Measurements from ENCODE around the gene MIGA2. TPM values are rescaled to one million over a fixed set of nuclear protein-coding genes. Genes with fewer than 3 reads are reported as not detected.

MIGA2 gene, protein sequence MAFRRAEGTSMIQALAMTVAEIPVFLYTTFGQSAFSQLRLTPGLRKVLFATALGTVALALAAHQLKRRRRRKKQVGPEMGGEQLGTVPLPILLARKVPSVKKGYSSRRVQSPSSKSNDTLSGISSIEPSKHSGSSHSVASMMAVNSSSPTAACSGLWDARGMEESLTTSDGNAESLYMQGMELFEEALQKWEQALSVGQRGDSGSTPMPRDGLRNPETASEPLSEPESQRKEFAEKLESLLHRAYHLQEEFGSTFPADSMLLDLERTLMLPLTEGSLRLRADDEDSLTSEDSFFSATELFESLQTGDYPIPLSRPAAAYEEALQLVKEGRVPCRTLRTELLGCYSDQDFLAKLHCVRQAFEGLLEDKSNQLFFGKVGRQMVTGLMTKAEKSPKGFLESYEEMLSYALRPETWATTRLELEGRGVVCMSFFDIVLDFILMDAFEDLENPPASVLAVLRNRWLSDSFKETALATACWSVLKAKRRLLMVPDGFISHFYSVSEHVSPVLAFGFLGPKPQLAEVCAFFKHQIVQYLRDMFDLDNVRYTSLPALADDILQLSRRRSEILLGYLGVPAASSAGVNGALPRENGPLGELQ
- polyA plus RNA-seq (2011; rRNA removed) (11.5 and 23.7 TPM in 2 replicates), polyA minus RNA-seq (2011; rRNA and poly(A)+ RNA removed) (10.9 and 11.9 TPM in 2 replicates)

DNA sequence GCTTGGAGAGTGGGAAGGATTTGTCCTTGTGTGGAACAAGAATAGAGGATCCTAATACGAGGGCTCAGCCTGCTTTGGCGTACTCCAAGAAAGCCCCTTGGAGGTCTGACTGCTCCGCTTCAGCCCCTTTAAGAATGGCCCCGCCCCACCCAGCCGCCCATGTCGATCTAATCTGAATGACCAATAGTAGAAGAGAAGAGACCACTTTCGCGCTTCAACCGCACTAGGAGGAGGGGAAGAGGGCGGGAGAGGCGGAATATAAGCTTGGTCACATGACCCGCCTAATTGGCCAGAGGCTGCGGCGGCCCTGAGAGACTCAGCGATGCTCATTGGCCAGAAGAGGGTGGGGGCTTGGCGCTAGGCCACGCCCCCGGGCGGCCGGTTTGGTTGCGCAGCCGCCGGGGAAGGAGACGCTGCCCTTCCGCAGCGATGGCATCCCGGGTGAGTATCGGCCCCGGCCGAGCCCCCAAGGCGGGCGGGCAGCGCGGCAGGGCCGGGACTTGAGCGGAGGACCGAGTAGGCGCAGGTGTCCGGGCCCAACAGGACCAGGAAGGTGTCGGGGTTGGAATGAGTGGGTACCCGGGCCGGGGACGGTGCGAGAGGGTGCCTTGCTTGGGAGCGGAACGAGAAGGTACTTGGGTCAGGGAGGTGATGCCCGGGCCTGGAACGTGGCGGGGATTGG lies at the start of gene MIGA2:
MIGA2 (plus strand) TSS at position 386 of the 682 bp plus-strand sequence. CDS start 3,969 bp downstream, outside the sequence.
- TF ChIP-seq, protein P1, sequence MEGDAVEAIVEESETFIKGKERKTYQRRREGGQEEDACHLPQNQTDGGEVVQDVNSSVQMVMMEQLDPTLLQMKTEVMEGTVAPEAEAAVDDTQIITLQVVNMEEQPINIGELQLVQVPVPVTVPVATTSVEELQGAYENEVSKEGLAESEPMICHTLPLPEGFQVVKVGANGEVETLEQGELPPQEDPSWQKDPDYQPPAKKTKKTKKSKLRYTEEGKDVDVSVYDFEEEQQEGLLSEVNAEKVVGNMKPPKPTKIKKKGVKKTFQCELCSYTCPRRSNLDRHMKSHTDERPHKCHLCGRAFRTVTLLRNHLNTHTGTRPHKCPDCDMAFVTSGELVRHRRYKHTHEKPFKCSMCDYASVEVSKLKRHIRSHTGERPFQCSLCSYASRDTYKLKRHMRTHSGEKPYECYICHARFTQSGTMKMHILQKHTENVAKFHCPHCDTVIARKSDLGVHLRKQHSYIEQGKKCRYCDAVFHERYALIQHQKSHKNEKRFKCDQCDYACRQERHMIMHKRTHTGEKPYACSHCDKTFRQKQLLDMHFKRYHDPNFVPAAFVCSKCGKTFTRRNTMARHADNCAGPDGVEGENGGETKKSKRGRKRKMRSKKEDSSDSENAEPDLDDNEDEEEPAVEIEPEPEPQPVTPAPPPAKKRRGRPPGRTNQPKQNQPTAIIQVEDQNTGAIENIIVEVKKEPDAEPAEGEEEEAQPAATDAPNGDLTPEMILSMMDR (IDR thresholded peaks at IDR 0.05; ENCODE audit: insufficient read depth, low read depth, low read length): no peak

DNA sequence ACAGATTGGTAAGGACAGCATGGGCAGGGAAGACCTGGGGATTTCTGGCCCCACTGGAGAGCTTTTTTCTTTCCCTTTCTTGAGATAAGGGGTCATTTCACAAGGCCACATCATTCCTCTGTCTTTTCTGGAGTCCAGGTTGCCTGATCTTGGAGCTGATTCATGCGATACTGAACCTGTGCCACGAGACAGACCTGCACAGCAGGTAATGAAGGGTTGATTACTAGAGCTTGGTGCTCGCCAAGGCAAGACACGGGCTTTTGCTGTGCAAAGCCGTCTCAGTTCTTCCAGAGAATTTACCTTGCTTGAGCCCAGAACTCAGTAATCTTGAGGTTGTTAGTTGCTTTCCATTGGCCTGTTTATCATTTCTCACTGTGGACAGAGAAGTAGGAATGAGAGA lies 49.8 kb upstream of the MIGA2 start:
- ChIA-PET POLR2A (no interaction called here), CTCF (interaction anchor here (0.7 to 1.5 kb wide), 2 partner anchors 10 to 19 kb away, joined by 3 to 6 read pairs; no protein-coding TSS in a partner anchor)
- Histone ChIP-seq H3K4me3 (ENCODE audit: low read depth, low read length) (no peak overlapping the region), H3K36me3 (ENCODE audit: control insufficient read depth, insufficient read depth, low read length) (peaks cover 15% of the 10 kb centered on the region), H3K27me3 (ENCODE audit: control insufficient read depth, insufficient read depth, low read length) (no peaks in the 10 kb centered on the region)
- no peak for DNase-seq (ENCODE audit: low read depth)
- TF ChIP-seq, protein P1 (IDR thresholded peaks at IDR 0.05; ENCODE audit: insufficient read depth, low read depth, low read length): no peak

More for the DNA sequence above, at the start of gene MIGA2:
- peak; percentile 96 for DNase-seq (ENCODE audit: low read depth)
- no peaks in the 10 kb centered on the region for H3K27me3 ChIP-seq (ENCODE audit: control insufficient read depth, insufficient read depth, low read length)
- peak within 1 kb of the TSS; percentile 93 for H3K4me3 ChIP-seq (ENCODE audit: low read depth, low read length)
- POLR2A ChIA-PET: interaction anchor here (0.6 kb wide), 1 partner anchor 177 kb away, joined by 5 read pairs; no protein-coding TSS in a partner anchor
- CTCF ChIA-PET: interaction anchor here (0.5 kb wide), 1 partner anchor 19 kb away, joined by 3 read pairs; no protein-coding TSS in a partner anchor
- peaks cover 1% of the 10 kb centered on the region; the same call in 1 of the 2 replicates for H3K36me3 ChIP-seq (ENCODE audit: control insufficient read depth, insufficient read depth, low read length)

DNA sequence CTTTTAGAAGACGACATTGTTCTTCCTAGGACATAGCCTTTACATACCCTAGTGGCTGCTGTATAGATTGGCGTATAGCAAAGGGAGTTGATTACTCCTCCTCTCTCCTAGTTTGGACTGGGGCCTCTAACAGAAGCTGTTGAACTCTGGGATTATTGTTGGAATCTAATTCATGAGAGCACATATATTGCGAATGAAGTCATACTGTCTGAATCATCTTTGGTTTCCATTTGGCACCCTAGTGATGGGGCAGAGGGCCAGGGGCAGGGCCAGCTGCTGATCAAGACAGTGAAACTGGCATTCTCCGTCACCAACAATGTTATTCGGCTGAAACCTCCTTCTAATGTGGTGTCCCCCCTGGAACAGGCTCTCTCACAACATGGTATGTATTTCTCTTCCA lies 48.6 kb upstream of the MIGA2 start:
- ChIA-PET CTCF (interaction anchor here (1.0 to 1.7 kb wide), 5 partner anchors 11 to 126 kb away, joined by 3 to 8 read pairs (median 6); no protein-coding TSS in a partner anchor), POLR2A (interaction anchor here (1.0 kb wide), 1 partner anchor 286 kb away, joined by 3 read pairs; no protein-coding TSS in a partner anchor)
- Histone ChIP-seq H3K27me3 (ENCODE audit: control insufficient read depth, insufficient read depth, low read length) (no peaks in the 10 kb centered on the region), H3K4me3 (ENCODE audit: low read depth, low read length) (no peak overlapping the region), H3K36me3 (ENCODE audit: control insufficient read depth, insufficient read depth, low read length) (peaks cover 14% of the 10 kb centered on the region)
- peak; percentile 33 for DNase-seq (ENCODE audit: low read depth)
- TF ChIP-seq, protein P1 (IDR thresholded peaks at IDR 0.05; ENCODE audit: insufficient read depth, low read depth, low read length): no peak

DNA sequence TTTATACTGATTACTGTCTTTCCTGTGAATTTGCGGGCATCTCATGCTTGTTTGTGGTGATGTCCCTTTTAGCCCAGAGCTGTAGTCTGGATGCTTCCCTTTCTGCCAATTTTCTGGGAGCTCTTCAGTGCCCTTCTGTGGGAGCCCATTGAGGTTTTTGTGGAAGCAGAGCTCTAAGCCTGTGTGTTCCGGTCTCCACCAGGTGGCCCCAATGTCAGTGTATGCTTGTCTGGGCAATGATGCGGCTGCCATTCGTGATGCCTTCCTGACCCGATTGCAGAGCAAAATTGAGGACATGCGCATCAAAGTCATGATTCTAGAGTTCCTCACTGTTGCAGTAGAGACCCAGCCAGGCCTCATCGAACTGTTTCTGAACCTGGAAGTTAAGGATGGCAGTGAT lies 43.4 kb upstream of the MIGA2 start:
- no peak for DNase-seq (ENCODE audit: low read depth)
- Histone ChIP-seq H3K27me3 (ENCODE audit: control insufficient read depth, insufficient read depth, low read length) (no peaks in the 10 kb centered on the region), H3K4me3 (ENCODE audit: low read depth, low read length) (no peak overlapping the region), H3K36me3 (ENCODE audit: control insufficient read depth, insufficient read depth, low read length) (peaks cover 21% of the 10 kb centered on the region)
- ChIA-PET POLR2A (no interaction called here), CTCF (interaction anchor here (1.4 kb wide), 1 partner anchor 13 kb away, joined by 5 read pairs; no protein-coding TSS in a partner anchor)
- TF ChIP-seq, protein P1 (IDR thresholded peaks at IDR 0.05; ENCODE audit: insufficient read depth, low read depth, low read length): peak; percentile 48
